ENCODE data around the gene BCAS1.

Gene BCAS1

DNA sequence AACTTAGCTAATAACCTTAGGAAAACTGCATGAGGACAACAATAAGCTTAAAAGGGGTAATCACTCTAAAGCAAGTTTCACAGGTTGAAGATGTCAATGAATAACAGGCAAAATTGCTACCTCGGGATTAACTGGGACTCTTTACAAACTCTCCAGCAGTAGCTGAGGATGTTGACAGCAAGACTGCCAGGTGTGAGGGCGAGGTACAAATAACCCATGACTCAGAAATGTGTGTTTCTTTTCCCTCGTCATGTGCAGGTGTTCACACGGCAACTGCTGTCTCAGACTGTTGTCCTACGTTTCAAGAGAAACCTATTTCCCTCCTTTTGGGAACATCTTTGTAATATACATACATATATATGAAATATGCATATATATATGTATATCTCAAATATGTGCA lies 15.9 kb downstream of the BCAS1 start:
- H3K4me3 ChIP-seq (ENCODE audit: low read depth, low read length), result no peak overlapping the region
- no peaks in the 10 kb centered on the region for H3K36me3 ChIP-seq
- DNase-seq, result no peak
- TF ChIP-seq, protein P1, sequence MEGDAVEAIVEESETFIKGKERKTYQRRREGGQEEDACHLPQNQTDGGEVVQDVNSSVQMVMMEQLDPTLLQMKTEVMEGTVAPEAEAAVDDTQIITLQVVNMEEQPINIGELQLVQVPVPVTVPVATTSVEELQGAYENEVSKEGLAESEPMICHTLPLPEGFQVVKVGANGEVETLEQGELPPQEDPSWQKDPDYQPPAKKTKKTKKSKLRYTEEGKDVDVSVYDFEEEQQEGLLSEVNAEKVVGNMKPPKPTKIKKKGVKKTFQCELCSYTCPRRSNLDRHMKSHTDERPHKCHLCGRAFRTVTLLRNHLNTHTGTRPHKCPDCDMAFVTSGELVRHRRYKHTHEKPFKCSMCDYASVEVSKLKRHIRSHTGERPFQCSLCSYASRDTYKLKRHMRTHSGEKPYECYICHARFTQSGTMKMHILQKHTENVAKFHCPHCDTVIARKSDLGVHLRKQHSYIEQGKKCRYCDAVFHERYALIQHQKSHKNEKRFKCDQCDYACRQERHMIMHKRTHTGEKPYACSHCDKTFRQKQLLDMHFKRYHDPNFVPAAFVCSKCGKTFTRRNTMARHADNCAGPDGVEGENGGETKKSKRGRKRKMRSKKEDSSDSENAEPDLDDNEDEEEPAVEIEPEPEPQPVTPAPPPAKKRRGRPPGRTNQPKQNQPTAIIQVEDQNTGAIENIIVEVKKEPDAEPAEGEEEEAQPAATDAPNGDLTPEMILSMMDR (IDR thresholded peaks at IDR 0.05; ENCODE audit: low read depth, low read length), result no peak
- H3K9me3 ChIP-seq, result no peaks in the 10 kb centered on the region
- peaks cover 4% of the 10 kb centered on the region for H3K27me3 ChIP-seq
- H3K4me1 ChIP-seq, result no peaks in the 10 kb centered on the region

DNA sequence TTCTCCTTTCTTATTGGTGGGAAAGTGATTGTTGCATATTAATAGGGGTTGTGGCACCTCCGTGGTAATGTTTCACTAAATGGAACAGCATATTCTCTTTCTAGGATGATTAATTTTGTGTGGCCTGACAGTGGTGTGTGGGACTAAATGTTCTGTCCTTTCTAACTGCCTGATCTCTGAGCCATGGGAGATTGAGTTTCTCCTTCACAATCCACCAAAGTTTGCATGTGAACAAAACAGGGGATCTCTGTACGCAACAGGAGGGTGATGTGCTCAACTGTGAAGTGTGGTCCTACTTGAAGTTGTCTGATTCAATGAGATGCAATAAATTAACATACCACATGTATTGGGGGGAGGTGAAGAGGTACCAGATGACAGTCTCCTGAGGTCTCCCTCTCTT lies 19.3 kb downstream of the BCAS1 start:
- DNase-seq, result no peak
- no peaks in the 10 kb centered on the region for H3K4me1 ChIP-seq
- no peak overlapping the region for H3K4me3 ChIP-seq (ENCODE audit: low read depth, low read length)
- H3K27me3 ChIP-seq, result peaks cover 4% of the 10 kb centered on the region
- TF ChIP-seq, protein P1 (IDR thresholded peaks at IDR 0.05; ENCODE audit: low read depth, low read length), result no peak
- no peaks in the 10 kb centered on the region for H3K36me3 ChIP-seq
- H3K9me3 ChIP-seq, result no peaks in the 10 kb centered on the region

DNA sequence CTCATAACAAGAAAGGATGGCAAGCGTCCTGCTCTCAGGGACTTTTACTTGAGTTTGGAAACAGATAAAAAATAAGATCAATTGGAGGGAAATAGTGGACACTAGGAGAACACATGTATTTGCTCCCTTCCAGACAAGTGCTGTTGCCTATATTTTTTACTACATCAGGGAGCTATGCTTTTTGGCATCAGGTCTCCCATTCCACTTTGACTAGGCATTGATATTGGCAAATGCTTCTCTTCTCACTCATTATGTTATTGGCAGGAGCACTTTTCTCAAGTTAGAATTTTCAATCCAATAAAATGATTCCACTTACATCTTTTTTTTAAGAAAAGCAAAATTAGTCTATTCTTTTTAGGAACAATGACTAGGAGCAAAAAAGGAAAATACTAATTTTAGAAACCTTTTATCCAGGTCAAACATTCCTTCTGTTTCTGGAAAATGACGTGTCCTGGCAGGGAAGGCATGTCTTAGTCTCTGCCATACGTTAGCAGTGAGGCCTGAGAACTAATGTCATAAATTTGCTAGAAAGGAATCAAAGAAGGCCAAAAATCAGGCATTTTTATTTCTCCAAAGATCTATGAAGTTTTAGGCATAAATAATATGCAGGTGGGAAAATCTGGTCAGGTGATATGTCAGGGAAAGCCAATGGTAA lies 21.4 kb downstream of the BCAS1 start:
- no peaks in the 10 kb centered on the region for H3K36me3 ChIP-seq
- no peak overlapping the region for H3K4me3 ChIP-seq (ENCODE audit: low read depth, low read length)
- no peak for DNase-seq
- H3K27me3 ChIP-seq, result peaks cover 4% of the 10 kb centered on the region
- H3K4me1 ChIP-seq, result no peaks in the 10 kb centered on the region
- TF ChIP-seq, protein P1 (IDR thresholded peaks at IDR 0.05; ENCODE audit: low read depth, low read length), result no peak
- H3K9me3 ChIP-seq, result no peaks in the 10 kb centered on the region

DNA sequence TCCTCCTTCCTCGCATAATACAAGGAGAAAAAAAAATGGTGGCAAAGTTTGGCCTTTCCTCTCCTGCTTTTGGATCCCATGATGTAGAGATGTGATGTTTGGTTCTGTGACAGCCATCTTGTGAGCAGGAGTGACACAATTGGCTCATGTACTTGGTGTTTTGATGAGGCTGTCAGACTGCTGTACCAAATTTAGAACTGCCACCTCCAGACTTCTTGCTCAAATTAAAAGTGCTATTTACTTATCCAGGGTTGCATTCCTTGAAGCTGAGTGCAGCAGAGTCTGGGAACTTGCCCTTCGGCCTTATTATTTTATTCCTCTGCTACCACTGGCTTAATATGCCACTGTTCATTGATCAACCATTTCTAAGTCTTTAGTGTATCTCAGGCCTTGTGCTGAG lies 21.9 kb downstream of the BCAS1 start:
- Histone ChIP-seq H3K27me3 (peaks cover 4% of the 10 kb centered on the region), H3K36me3 (no peaks in the 10 kb centered on the region), H3K9me3 (no peaks in the 10 kb centered on the region), H3K4me3 (ENCODE audit: low read depth, low read length) (no peak overlapping the region), H3K4me1 (no peaks in the 10 kb centered on the region)
- TF ChIP-seq, protein P1 (IDR thresholded peaks at IDR 0.05; ENCODE audit: low read depth, low read length), result no peak
- DNase-seq, result no peak

GRCh38 chr20:54047720-54048119 lies 22.7 kb downstream of the BCAS1 start:
- H3K9me3 ChIP-seq, result no peaks in the 10 kb centered on the region
- H3K4me3 ChIP-seq (ENCODE audit: low read depth, low read length), result no peak overlapping the region
- peaks cover 4% of the 10 kb centered on the region for H3K27me3 ChIP-seq
- no peaks in the 10 kb centered on the region for H3K4me1 ChIP-seq
- TF ChIP-seq, protein P1 (IDR thresholded peaks at IDR 0.05; ENCODE audit: low read depth, low read length), result no peak
- no peak for DNase-seq
- no peaks in the 10 kb centered on the region for H3K36me3 ChIP-seq

GRCh38 chr20:54047048-54047447 lies 23.3 kb downstream of the BCAS1 start:
- peaks cover 4% of the 10 kb centered on the region for H3K27me3 ChIP-seq
- no peak for DNase-seq
- no peak overlapping the region for H3K4me3 ChIP-seq (ENCODE audit: low read depth, low read length)
- H3K4me1 ChIP-seq, result no peaks in the 10 kb centered on the region
- H3K36me3 ChIP-seq, result no peaks in the 10 kb centered on the region
- H3K9me3 ChIP-seq, result no peaks in the 10 kb centered on the region
- TF ChIP-seq, protein P1 (IDR thresholded peaks at IDR 0.05; ENCODE audit: low read depth, low read length), result no peak
